Activated CD4-positive, CD25-positive, alpha-beta regulatory T cell treated with anti-CD3 and anti-CD28 coated beads, Interleukin-2, amount 50 U/mL, for 24 hours (primary cell): ENCODE measurements around the gene CRYBA4.
"Not testable (repeated sequence)": the region's sequence is repeated elsewhere in the genome, so short reads cannot be mapped to it uniquely, and the experiment has no call there.

Experiments
- ATAC-seq, 2 donors: fragments of 150-1000 bp; cut with Tn5 transposase; one replicate each; pipeline ENCODE4 v1.10.0; 2021; ENCODE audit warnings: mild to moderate bottlenecking in 1 of 2, moderate library complexity in 1 of 2

Gene CRYBA4

DNA sequence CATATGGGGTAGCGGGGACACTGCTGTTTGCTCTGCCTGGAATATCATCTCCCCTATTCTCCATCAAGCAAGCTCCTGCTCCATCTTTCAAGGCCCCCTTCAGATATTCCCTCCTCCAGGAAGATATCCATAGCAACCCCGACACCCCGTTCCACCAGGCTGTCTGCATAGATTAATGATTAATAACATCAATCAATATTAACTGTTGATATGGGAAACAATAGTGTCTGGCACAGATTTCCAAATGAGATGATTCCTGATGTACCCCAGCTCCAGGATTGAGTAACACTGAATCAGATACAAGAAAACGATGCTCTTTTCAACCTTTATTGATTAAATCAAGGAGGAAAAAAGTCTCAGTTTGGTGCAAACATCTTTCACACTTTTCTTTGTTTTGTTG lies 24.3 kb upstream of the CRYBA4 start:
- ATAC-seq: no peak

DNA sequence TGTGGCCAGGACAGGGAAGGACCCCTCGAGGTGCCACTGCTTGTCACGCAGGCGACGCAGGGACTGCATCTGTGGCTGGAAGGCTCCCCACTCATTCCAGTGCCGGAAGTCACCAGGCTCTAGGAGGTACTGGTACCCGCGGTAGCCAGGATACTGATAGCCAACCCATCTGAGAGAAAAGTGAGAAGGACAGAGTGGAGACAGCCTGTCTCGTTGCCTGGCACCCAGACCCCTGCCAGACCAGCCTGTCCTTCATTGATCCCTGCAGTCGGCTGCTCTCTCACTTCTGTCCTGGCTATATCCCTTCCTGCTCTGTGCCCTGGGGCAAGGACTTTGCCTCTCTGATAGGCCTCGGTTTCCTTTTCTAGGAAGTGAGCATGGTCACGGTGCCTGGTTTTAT lies 22.3 kb upstream of the CRYBA4 start:
- ATAC-seq: no peak

DNA sequence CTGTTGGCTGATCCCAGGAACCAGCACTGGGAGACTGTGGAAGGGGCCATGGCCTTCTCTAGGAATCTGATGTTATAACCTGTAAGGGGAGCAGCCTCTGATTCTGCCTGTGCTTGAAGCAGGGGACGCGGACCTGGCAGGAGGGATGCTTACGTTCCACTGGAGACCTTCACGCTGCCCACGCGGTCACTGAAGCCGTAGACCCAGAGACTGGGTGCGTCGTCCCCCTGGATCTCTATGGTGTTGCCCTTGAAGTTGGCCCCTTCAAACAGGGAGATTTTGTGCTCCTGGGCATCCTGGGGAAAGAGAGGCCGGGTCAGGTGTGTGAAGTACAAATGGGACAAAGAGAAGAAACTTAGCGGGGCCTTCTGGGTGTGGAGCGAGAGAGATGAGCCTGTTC lies 20.0 kb upstream of the CRYBA4 start:
- ATAC-seq: no peak

GRCh38 chr22:26602127-26602526 lies 19.6 kb upstream of the CRYBA4 start:
- ATAC-seq: no peak

DNA sequence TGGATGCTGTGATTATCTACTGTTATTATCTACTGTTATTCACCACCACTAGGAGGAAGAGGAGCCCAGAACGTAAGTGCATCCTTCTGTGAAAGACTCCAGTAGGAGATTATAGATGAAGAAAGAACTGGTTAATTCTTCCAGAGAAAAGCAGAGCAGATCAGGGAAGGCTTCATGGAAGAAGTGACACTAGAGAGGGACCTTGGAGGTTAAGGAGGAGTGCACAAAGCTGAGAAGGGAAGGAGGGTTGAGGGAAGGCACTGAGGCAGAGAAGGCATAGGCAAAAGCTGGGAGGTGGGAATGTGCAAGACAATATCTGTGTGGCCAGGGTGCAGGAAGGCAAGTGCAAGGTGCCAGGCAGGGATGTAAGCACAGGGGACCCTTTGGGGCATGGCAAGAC lies 17.4 kb upstream of the CRYBA4 start:
- no peak for ATAC-seq

DNA sequence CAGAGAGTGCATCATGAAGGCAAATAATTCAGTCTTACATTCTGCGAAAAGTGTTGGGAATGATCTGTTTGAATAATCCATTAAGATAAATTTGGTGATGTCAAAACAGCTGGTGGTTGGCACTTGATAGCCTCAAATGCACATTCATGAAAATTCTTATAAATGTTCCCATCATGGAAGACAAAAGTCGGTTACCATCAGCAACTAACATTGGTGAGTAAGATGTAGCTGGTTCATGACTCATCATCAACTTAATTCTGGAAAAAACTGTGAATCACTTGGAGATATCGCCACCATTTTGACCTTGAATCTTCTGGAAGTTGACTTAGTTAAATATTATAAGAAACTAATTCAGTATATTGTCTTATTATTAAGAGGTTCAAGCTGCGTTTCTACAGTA lies 15.2 kb upstream of the CRYBA4 start:
- no peak for ATAC-seq

DNA sequence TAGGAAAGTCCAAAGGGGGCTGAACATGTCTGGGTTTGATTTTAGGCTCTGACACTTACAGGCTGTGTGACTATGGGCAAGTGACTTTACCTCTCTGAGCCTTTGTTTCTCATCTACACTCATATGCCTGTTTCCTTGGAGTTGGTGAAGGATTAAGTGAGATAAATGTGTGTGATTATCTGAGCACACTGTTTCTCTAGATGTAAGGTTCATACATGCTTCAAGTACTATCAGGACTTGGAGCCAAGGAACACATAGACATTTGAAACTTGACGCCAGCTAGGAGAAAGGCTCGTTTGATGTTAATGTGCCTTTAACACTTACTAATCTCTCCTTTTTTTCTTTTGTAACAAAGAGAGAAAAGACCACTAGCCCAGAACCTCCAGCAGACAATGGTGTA lies 13.6 kb upstream of the CRYBA4 start:
- no peak for ATAC-seq

GRCh38 chr22:26609287-26609686 lies 12.5 kb upstream of the CRYBA4 start:
- no peak for ATAC-seq

DNA sequence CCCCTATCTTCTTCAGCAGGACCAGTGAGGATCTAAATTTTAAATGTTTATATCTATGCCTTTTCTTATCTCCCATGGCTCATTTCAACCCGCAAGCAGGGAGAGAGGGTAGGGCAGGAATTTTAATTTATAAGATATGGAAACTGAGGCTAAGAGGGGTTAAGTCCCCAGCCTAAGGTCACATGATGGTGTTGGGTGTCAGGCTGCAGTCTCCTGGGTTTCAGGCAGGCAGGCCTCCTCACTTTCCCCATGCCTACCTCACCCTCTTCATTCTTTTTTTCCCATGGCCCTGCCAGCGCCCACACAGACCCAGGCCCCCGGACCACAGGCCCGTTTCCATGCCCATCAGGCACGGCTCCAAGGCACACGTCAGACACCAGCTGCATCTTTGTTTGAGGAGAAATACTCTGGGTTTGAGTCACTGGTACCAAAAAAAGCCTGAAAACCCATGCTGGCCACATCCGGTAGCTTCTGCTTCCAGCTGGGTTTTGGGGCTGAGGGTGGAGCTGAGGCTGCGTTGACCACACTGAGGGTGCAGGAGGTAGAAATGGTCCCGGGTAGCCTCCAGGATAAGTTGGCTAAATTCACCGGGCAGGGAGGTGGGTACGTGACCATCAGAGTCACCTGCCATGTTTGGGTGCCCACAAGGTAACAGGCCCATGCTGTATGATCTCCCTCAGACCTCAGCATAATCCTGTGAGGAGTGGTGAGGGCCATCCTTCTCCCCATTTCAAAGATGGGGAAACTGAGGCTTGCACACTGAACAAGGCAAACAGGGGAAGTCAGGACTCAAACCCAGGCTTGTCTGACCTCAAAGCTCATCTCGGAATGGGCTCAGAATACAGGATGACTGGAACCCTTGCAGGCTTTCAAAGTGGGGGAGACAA lies 11.4 kb upstream of the CRYBA4 start:
- peak; percentile 51 to 73 for ATAC-seq

DNA sequence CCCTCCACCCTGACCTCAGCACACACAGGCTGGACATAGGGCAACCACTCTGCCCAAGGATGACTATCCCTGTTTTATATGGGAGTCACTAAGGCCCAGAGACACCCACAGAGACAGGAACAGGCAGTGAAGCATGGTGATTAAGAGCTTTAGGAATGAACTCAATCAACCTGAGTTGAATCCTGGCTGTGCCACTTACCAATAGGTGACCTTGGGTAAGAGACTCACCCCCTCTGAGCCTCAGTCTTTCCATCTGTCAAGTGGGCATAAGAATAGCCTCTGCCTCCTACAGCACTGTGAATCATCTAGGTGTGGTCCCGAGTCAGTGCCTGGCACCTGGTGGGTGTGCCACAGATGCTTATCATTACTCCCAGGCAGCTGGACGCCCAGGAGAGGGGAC lies 10.8 kb upstream of the CRYBA4 start:
- peak in 1 of 2 donors; percentile 17 for ATAC-seq

DNA sequence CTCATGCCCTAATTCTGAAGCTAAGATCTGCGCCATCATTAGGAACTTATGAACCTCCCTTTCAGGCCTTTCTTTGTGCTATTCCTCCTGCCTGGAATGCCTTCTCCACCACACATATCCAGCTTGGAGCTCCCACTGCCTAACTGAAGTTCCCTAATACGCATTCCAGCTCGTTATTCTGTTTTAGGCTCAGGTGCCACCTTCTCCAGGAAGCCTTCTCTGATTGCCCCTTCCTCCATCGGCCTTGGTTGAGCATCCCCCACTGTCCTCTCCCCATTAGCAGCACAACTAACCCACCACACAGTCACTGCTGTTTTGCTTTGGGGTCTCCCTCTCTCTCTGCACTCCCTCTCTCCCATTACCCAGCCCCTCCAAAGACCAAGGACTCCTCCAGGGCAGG lies 9.1 kb upstream of the CRYBA4 start:
- no peak for ATAC-seq

DNA sequence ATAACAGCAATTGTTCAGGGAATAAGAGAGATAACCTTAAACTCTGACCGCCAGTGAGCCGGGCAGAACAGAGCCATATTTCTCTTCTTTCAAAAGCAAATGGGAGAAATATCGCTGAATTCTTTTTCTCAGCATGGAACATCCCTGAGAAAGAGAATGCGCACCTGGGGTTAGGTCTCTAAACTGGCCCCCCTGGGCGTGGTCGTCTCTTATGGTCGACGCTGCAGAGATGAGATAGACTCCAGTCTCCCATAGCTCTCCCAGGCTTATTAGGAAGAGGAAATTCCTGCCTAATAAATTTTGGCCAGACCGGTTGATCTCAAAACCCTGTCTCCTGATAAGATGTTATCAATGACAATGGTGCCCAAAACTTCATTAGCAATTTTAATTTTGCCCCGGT lies 8.0 kb upstream of the CRYBA4 start:
- not testable (repeated sequence) for ATAC-seq

DNA sequence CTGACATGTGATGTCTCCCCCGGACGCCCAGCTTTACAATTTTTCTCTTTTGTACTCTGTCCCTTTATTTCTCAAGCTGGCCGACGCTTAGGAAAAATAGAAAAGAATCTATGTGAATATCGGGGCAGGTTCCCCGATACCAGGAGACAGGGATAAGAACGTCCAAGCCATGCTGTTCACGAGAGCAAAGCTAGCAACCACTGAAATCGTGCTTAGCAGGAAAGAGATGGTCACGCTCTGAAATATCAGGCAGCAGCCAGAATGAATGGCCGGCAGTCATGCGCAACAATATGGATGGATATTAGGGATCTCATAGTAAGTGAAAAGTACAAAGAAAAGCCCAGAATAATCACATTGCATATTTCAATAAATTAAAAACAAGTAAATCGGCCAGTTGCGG lies 7.4 kb upstream of the CRYBA4 start:
- no peak for ATAC-seq

GRCh38 chr22:26615149-26615548 lies 6.6 kb upstream of the CRYBA4 start:
- no peak for ATAC-seq

- no peak for ATAC-seq
These were observed 5.8 kb upstream of the CRYBA4 start for GRCh38 chr22:26615830-26616435.

- ATAC-seq: no peak
These were observed 5.1 kb upstream of the CRYBA4 start for GRCh38 chr22:26616650-26617049.

- no peak for ATAC-seq
These were observed 4.2 kb upstream of the CRYBA4 start, which contains the start of gene CRYBB1 for GRCh38 chr22:26617271-26618199. Gene CRYBB1, minus strand, starts transcription at chr22:26618027. Its CDS starts 1,708 bp downstream, at chr22:26616319.

GRCh38 chr22:26618455-26618854 lies 3.3 kb upstream of the CRYBA4 start:
- ATAC-seq: no peak

- no peak for ATAC-seq
These were observed 2.3 kb upstream of the CRYBA4 start for GRCh38 chr22:26619510-26619909.

DNA sequence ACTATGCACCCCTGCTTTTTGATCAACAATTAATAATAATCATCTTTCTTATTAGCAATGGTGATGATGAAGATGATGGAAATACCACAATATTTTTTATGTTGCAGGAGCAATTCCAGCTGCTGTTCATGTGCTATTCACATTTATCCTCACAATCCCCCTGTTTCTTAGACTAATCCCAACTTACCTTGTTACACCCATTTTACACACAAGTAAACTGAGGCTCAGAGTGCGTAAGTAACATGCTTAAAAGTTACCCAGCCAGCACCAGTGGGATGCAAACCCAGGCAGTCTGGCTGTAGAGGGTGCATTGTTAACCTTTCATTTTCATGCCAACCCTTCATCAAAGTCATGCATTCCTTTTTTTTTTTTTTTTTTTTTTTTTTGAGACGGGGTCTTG lies 1.6 kb upstream of the CRYBA4 start:
- ATAC-seq: no peak

- ATAC-seq: no peak
These were observed 2.2 kb downstream of the CRYBA4 start for GRCh38 chr22:26623984-26624383.

GRCh38 chr22:26624803-26625202 lies 3.0 kb downstream of the CRYBA4 start:
- ATAC-seq: no peak
